Cerebellar cortex (tissue), 1 donor: ENCODE results near the gene ZNF324.
"Not testable (repeated sequence)": the region's sequence is repeated elsewhere in the genome, so short reads cannot be mapped to it uniquely, and the experiment has no call there.

Experiments used
- DNase-seq: peaks from one replicate; pipeline ENCODE4 v3.0.0-alpha.2; 2015; ENCODE audit warnings: low spot score

The ZNF324 gene

GRCh38 chr19:58500242-58500641 is 33.4 kb downstream of the ZNF324 start:
- DNase-seq = no peak

GRCh38 chr19:58507602-58508223 is 40.8 kb downstream of the ZNF324 start:
- not testable (repeated sequence) for DNase-seq

- DNase-seq = no peak
Measured at GRCh38 chr19:58509731-58510083, 42.8 kb downstream of the ZNF324 start.

- no peak for DNase-seq
Measured at GRCh38 chr19:58510084-58510862, 43.4 kb downstream of the ZNF324 start.

GRCh38 chr19:58511353-58512208 is 44.7 kb downstream of the ZNF324 start, which contains the start of gene SLC27A5:
SLC27A5 (minus strand) TSS chr19:58511992; CDS start chr19:58511955, 37 bp downstream.
- no peak for DNase-seq

- no peak for DNase-seq
Measured at GRCh38 chr19:58513213-58513693, 46.4 kb downstream of the ZNF324 start.

GRCh38 chr19:58513694-58514563 is 47.0 kb downstream of the ZNF324 start:
- DNase-seq = peak; percentile 86

- no peak for DNase-seq
Measured at GRCh38 chr19:58514564-58515022, 47.7 kb downstream of the ZNF324 start.

- no peak for DNase-seq
Measured at GRCh38 chr19:58515259-58515658, 48.4 kb downstream of the ZNF324 start.

- DNase-seq = no peak
Measured at GRCh38 chr19:58516246-58516836, 49.5 kb downstream of the ZNF324 start.

GRCh38 chr19:58516964-58517833 is 50.3 kb downstream of the ZNF324 start:
- DNase-seq = no peak

GRCh38 chr19:58518256-58519086 is 51.6 kb downstream of the ZNF324 start:
- DNase-seq = no peak

GRCh38 chr19:58519087-58519354 is 52.1 kb downstream of the ZNF324 start:
- peak; percentile 71 for DNase-seq

GRCh38 chr19:58519355-58520256 is 52.7 kb downstream of the ZNF324 start, which contains the start of gene ZBTB45:
ZBTB45 (minus strand) TSS chr19:58519810; CDS start chr19:58517673, 2,137 bp downstream.
- DNase-seq = peak; percentile 97

- DNase-seq = no peak
Measured at GRCh38 chr19:58520257-58520599, 53.3 kb downstream of the ZNF324 start.

GRCh38 chr19:58521651-58522050 is 54.8 kb downstream of the ZNF324 start:
- no peak for DNase-seq

- DNase-seq = no peak
Measured at GRCh38 chr19:58522709-58523108, 55.8 kb downstream of the ZNF324 start.
